Smooth muscle cell of the coronary artery (primary cell): Measurements from ENCODE around the gene VSIG8. TPM values are rescaled to one million over a fixed set of nuclear protein-coding genes. Genes with fewer than 3 reads are reported as not detected.

ENCODE experiments used
- total RNA-seq: library from RNA; depleted of rRNA; stranded (reverse); fragments of >200 nt; gene quantifications from 2 replicates; pipeline ENCODE4 v1.2.3, GENCODE V29; 2014; ENCODE audit warnings: low replicate concordance

Gene VSIG8, protein sequence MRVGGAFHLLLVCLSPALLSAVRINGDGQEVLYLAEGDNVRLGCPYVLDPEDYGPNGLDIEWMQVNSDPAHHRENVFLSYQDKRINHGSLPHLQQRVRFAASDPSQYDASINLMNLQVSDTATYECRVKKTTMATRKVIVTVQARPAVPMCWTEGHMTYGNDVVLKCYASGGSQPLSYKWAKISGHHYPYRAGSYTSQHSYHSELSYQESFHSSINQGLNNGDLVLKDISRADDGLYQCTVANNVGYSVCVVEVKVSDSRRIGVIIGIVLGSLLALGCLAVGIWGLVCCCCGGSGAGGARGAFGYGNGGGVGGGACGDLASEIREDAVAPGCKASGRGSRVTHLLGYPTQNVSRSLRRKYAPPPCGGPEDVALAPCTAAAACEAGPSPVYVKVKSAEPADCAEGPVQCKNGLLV
- 0.08 TPM in 1 of 2 replicates, not detected in the other for total RNA-seq

DNA sequence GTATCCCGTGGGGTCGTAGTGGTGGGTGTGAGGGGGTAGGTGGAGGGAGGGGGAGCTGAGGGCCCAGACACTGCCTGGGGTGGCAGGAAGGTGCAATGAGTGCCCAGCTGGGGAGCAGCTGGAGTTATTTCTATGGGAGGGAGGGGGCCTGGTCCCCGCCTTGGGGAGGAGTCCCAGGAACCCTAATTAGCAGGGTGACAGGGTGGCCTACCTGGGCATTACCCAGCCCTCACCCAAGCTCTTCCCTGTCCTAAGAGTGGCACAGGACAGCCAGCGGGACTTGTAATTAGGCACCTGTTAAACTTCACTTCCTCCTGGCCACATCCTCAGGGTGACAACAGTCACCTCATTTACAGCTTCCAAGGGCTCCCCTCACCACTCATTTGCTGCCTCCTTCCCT, at the start of gene VSIG8:
TSS of gene VSIG8 (minus strand) at position 101 of the 400 bp plus-strand sequence. CDS start 136 bp downstream, outside the sequence.

GRCh38 chr1:159900086-159900680, 37.7 kb upstream of the VSIG8 start, which contains the start of gene CFAP45:
TSS of gene CFAP45 (minus strand) at chr1:159900165. CDS start at chr1:159900098, 67 bp downstream.

DNA sequence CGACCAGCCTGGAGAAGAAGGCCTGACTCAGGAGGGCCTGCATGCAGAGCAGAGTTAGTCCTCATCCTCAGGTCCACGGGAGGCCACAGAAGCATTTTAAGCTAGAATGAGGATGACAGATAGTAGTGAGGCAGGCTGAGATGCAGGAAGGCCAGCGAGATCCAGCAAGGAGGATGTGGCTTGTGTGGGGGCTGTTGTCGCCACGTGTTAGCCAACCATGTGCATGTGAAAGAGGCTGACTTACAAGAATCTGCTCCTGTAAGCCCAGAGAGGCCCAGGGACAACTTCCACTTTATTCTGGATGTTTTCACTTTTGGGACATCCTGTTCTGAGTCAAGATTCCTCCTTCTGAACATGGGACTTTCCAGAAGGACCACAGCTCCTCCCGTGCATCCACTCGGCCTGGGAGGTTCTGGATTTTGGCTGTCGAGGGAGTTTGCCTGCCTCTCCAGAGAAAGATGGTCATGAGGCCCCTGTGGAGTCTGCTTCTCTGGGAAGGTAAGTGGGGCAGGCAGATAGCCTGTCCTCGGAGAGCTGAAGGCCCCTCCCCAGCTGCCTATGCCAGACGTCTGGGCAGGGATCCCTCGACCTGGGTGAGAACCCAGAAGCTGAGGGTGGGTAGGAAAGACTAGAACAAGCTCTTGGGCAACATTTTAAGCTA, 35.9 kb downstream of the VSIG8 start, which contains the start of gene SLAMF8:
TSS of gene SLAMF8 (plus strand) at position 433 of the 661 bp plus-strand sequence. CDS start at position 459, 26 bp downstream.

Other genes with a start within 250 kb of the VSIG8 start
- not detected in 2 replicates for gene CRP, start 148.1 kb downstream of the VSIG8 start, total RNA-seq
- 14.4 and 40.7 TPM in 2 replicates for gene DUSP23, start 81.7 kb downstream of the VSIG8 start, total RNA-seq
- gene FCRL6, start 60.3 kb downstream of the VSIG8 start, total RNA-seq: not detected in 2 replicates
- not detected in 2 replicates for gene SLAMF8, start 35.8 kb downstream of the VSIG8 start, total RNA-seq
- gene CFAP45, start 37.5 kb upstream of the VSIG8 start, total RNA-seq: 0.23 and 1.1 TPM in 2 replicates
- gene TAGLN2, start 62.9 kb upstream of the VSIG8 start, total RNA-seq: 135 and 476 TPM in 2 replicates
- 0.12 TPM in 1 of 2 replicates, not detected in the other for gene IGSF9, start 83.0 kb upstream of the VSIG8 start, total RNA-seq
- 0.38 TPM in 1 of 2 replicates, not detected in the other for gene SLAMF9, start 91.6 kb upstream of the VSIG8 start, total RNA-seq
- gene PIGM, start 169.3 kb upstream of the VSIG8 start, total RNA-seq: 1.6 and 3.0 TPM in 2 replicates
- not detected in 2 replicates for gene KCNJ10, start 207.5 kb upstream of the VSIG8 start, total RNA-seq
- gene KCNJ9, start 218.9 kb upstream of the VSIG8 start, total RNA-seq: under 0.01 TPM in 1 of 2 replicates, not detected in the other
- gene IGSF8, start 236.0 kb upstream of the VSIG8 start, total RNA-seq: 18.0 and 23.1 TPM in 2 replicates